ENCODE data around the gene GSS. TPM values are rescaled to one million over a fixed set of nuclear protein-coding genes. Genes with fewer than 3 reads are reported as not detected.

GSS gene
- total and polyA plus RNA-seq, 2 donors from 2014 or later, result 54.9 to 71.5 TPM

- no peak for FAIRE-seq
- no peaks in the 10 kb centered on the region for H3K9me3 ChIP-seq (ENCODE audit: control insufficient read depth in 2 of 3, insufficient read depth in 1 of 3, low read length in 3 of 3)
- no peak for TF ChIP-seq CTCF (IDR thresholded peaks at IDR 0.05; ENCODE audit: borderline replicate concordance, extremely low read depth, insufficient read depth)
- no peak overlapping the region for H3K4me3 ChIP-seq (ENCODE audit: low read length in 3 of 3)
- intact Hi-C loops (cut with DNase I), result no loop called here
- no peaks in the 10 kb centered on the region for H3K27me3 ChIP-seq (ENCODE audit: control insufficient read depth, insufficient read depth, low read length)
- no peak for DNase-seq
- no peak overlapping the region for H3K27ac ChIP-seq (ENCODE audit: low read depth in 2 of 2, low read length in 2 of 2)
- H3K9ac ChIP-seq (ENCODE audit: low read length in 3 of 3), result no peak overlapping the region
- peaks cover 0 to 8% (median 0%) of the 10 kb centered on the region in 3 donors for H3K4me1 ChIP-seq (ENCODE audit: control insufficient read depth in 2 of 3, insufficient read depth in 2 of 3, low read depth in 1 of 3, low read length in 3 of 3)
- peaks cover 0 to 29% (median 20%) of the 10 kb centered on the region in 3 donors for H3K36me3 ChIP-seq (ENCODE audit: control insufficient read depth in 2 of 3, insufficient read depth in 3 of 3, low read length in 3 of 3)
These were observed 42.2 kb upstream of the GSS start for GRCh38 chr20:34997774-34998173.

- Histone ChIP-seq H3K9me3 (ENCODE audit: control insufficient read depth in 2 of 3, insufficient read depth in 1 of 3, low read length in 3 of 3) (no peaks in the 10 kb centered on the region), H3K27me3 (ENCODE audit: control insufficient read depth, insufficient read depth, low read length) (no peaks in the 10 kb centered on the region), H3K4me1 (ENCODE audit: control insufficient read depth in 2 of 3, insufficient read depth in 2 of 3, low read depth in 1 of 3, low read length in 3 of 3) (peaks cover 0 to 8% (median 0%) of the 10 kb centered on the region in 3 donors), H3K27ac (ENCODE audit: low read depth in 2 of 2, low read length in 2 of 2) (no peak overlapping the region), H3K36me3 (ENCODE audit: control insufficient read depth in 2 of 3, insufficient read depth in 3 of 3, low read length in 3 of 3) (peaks cover 0 to 26% (median 18%) of the 10 kb centered on the region in 3 donors), H3K9ac (ENCODE audit: low read length in 3 of 3) (no peak overlapping the region), H3K4me3 (ENCODE audit: low read length in 3 of 3) (no peak overlapping the region)
- TF ChIP-seq CTCF (IDR thresholded peaks at IDR 0.05; ENCODE audit: borderline replicate concordance, extremely low read depth, insufficient read depth), result no peak
- FAIRE-seq, result no peak
- intact Hi-C loops (cut with DNase I), result no loop called here
- DNase-seq, result peak in 4 of 5 donors; percentile 78 to 84 (median 82)
These were observed 41.5 kb upstream of the GSS start for GRCh38 chr20:34997131-34997561.

- no peak overlapping the region for H3K9ac ChIP-seq (ENCODE audit: low read length in 3 of 3)
- DNase-seq (no peak), FAIRE-seq (no peak)
- no peak for TF ChIP-seq CTCF (IDR thresholded peaks at IDR 0.05; ENCODE audit: borderline replicate concordance, extremely low read depth, insufficient read depth)
- no peaks in the 10 kb centered on the region for H3K9me3 ChIP-seq (ENCODE audit: control insufficient read depth in 2 of 3, insufficient read depth in 1 of 3, low read length in 3 of 3)
- H3K27ac ChIP-seq (ENCODE audit: low read depth in 2 of 2, low read length in 2 of 2), result no peak overlapping the region
- H3K36me3 ChIP-seq (ENCODE audit: control insufficient read depth in 2 of 3, insufficient read depth in 3 of 3, low read length in 3 of 3), result peaks cover 0 to 20% (median 18%) of the 10 kb centered on the region in 3 donors
- intact Hi-C loops (cut with DNase I), result no loop called here
- peaks cover 0 to 8% (median 0%) of the 10 kb centered on the region in 3 donors for H3K4me1 ChIP-seq (ENCODE audit: control insufficient read depth in 2 of 3, insufficient read depth in 2 of 3, low read depth in 1 of 3, low read length in 3 of 3)
- H3K27me3 ChIP-seq (ENCODE audit: control insufficient read depth, insufficient read depth, low read length), result no peaks in the 10 kb centered on the region
- H3K4me3 ChIP-seq (ENCODE audit: low read length in 3 of 3), result no peak overlapping the region
These were observed 40.8 kb upstream of the GSS start for GRCh38 chr20:34996243-34997028.
